RCC 7860 (cell line): ENCODE measurements around the gene PADI2.

Experiments used
- DNase-seq: peaks from one replicate; pipeline ENCODE4 v3.0.0-alpha.2; 2015; ENCODE audit warnings: low spot score
- FAIRE-seq: peaks from 2 replicates; lab custom pipeline; 2012; peaks lifted over from hg19 to GRCh38; lab: Jason Lieb, UNC

The PADI2 gene

DNA sequence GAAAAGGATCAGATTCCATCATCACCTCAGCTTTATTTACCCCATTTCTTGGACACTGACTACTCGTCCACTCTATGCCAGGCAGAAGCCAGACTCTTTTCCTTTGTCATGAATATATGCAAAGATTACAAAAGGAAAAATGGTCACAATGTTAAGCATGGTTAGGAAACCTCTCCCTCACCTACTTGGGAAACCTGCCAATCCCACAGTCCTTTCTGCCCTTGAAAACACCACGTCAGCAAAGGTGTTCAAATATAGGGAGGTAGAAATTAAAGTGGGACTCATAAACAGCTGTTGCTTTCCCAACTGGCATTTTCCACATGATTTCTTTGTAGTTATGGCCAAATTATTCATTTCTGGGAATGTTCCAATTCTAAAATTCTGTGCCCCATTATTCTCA lies 91.4 kb downstream of the PADI2 start:
- DNase-seq: no peak
- FAIRE-seq: no peak

- FAIRE-seq (no peak), DNase-seq (no peak)
Observed at GRCh38 chr1:17027403-17027802, 91.8 kb downstream of the PADI2 start.

DNA sequence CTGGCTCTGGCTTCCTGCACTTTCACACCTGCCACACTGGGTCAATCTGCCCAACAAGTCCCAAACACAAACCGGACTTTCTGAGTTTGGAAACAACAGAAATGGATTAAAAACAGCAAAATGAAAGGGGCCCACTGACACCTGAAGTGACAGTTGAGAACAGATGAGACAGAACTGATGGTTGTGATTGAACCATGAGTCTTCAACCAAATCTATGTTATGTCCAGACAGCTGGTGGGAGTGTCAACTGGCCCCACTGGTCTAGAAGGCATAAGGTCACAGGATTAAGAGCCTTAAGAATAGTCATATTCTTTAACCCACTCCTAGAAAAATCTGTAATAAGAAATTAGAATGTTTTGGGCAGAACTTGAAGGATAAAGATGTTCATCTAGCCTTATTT lies 94.5 kb downstream of the PADI2 start:
- no peak for FAIRE-seq

GRCh38 chr1:17023573-17023972 lies 95.7 kb downstream of the PADI2 start:
- DNase-seq (no peak), FAIRE-seq (no peak)

More for the DNA sequence above, 94.5 kb downstream of the PADI2 start:
- no peak for DNase-seq

DNA sequence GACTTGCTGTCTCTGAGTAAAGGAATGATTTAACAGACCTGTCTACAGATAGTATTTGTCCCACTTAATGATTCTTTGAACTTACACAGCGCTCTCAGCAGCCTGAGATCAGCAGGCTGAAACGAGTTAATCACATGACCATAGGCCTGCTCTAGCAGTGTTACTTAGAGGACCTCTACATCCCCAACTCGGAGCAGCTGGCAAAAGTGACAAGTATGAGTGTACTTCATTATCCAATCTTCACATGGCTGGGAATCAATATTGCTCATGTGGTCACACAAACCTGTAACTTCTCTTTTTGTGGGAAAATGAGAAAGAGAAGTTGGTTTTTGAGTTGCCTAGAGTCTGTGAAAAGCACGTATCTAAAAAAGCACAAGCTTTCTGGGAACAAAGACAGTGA lies 96.1 kb downstream of the PADI2 start:
- no peak for DNase-seq

DNA sequence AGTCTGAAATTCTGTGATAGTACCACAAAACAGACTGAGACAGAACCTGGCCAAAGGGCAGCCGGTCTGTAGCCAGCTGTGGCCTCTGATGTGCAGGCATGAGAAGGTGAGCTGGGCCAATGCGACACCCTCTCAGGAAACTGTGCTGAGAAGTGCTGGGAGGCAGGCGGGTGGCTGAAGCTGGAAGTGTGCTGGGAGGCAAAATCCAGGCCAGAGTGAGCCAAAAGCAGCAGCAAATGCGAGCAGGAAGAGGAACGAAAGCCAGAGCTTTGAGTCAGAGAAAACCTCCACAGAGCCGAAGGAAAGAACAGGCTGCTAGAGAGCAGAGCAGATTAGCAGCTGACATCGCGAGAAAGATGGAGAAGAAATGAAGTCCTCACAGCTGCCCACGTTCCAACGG lies 97.4 kb downstream of the PADI2 start:
- DNase-seq (no peak), FAIRE-seq (no peak)

More for the DNA sequence above, 96.1 kb downstream of the PADI2 start:
- no peak for FAIRE-seq

GRCh38 chr1:17020502-17020901 lies 98.7 kb downstream of the PADI2 start:
- DNase-seq: no peak
- FAIRE-seq: no peak

GRCh38 chr1:17018849-17019248 lies 100.4 kb downstream of the PADI2 start:
- FAIRE-seq (no peak), DNase-seq (no peak)

DNA sequence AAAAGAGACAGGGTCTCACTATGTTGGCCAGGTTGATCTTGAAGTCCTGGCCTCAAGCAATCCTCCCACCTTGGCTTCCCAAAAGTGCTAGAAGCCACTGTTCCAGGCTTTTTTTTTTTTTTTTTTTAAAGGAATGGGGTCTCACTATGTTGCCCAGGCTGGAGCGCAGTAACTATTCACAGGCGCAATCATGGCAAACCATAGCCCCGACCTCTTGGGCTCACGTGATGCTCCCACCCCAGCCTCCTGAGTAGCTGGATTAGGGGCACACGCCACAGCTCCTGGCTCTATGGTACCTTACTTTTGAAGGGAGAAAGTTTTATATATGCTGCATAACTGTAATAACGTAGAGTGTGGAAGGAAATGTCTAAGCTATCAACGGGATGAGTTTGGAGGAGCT lies 101.8 kb downstream of the PADI2 start:
- DNase-seq: no peak
- no peak for FAIRE-seq
